Measurements from ENCODE around the gene CBLC.

- TF ChIP-seq ZNF274 (IDR thresholded peaks at IDR 0.05; ENCODE audit: insufficient read depth, insufficient read length): no peak
- TF ChIP-seq E2F8 (IDR thresholded peaks at IDR 0.05; ENCODE audit: low read depth, partially characterized antibody): no peak
- no peak for TF ChIP-seq ELK1 (IDR thresholded peaks at IDR 0.05; ENCODE audit: low read depth, low read length)
- TF ChIP-seq PML (IDR thresholded peaks at IDR 0.05; ENCODE audit: low read length): no peak
- no peak for TF ChIP-seq CEBPZ (IDR thresholded peaks at IDR 0.05; ENCODE audit: low read depth, low read length)
- no peak for TF ChIP-seq SP1 (IDR thresholded peaks at IDR 0.05; ENCODE audit: low read depth, low read length)
- no peak for TF ChIP-seq POLR2AphosphoS2 (IDR thresholded peaks at IDR 0.05; ENCODE audit: low read depth, low read length)
- no peak for TF ChIP-seq CTCF (IDR thresholded peaks at IDR 0.05 in 2 of 3, conservative IDR thresholded peaks at IDR 0.05 in 1 of 3; ENCODE audit: control insufficient read depth in 2 of 3, extremely low read depth in 1 of 3, insufficient read depth in 1 of 3, low read depth in 3 of 3, low read length in 3 of 3)
- TF ChIP-seq CEBPB (IDR thresholded peaks at IDR 0.05; ENCODE audit: borderline replicate concordance in 1 of 2, low read depth in 2 of 2, low read length in 2 of 2): no peak
- TF ChIP-seq POLR2AphosphoS5 (IDR thresholded peaks at IDR 0.05; ENCODE audit: low read length): no peak
Observed at GRCh38 chr19:44741258-44741731, 36.4 kb upstream of the CBLC start.

All from GM12878 (cell line).